GM12878 (cell line): ENCODE data around the gene CCDC195. TPM values are rescaled to one million over a fixed set of nuclear protein-coding genes. Genes with fewer than 3 reads are reported as not detected.

Source experiments
- ATF2 ChIP-seq: IDR thresholded peaks from 2 replicates; pipeline ENCODE4 v1.6.1; 2012; ENCODE audit warnings: low read length, inconsistent platforms
- BHLHE40 ChIP-seq, 2 experiments: fragments of 450-650 bp in 1 of 2; IDR thresholded peaks; 2 replicates each; pipeline ENCODE4 v1.6.1; 2011 to 2017; ENCODE audit warnings: low read depth in 2 of 2, borderline replicate concordance in 1 of 2, improper control_type of control experiment in 1 of 2, low read length in 1 of 2, mild to moderate bottlenecking in 1 of 2
- BMI1 ChIP-seq: fragments of 450-650 bp; IDR thresholded peaks from 2 replicates; pipeline ENCODE4 v1.6.1; 2016; ENCODE audit warnings: mild to moderate bottlenecking, moderate library complexity, borderline replicate concordance
- CHD2 ChIP-seq: IDR thresholded peaks from 2 replicates; pipeline ENCODE4 v1.6.1; 2011; ENCODE audit warnings: low read depth, low read length, improper control_type of control experiment, borderline replicate concordance
- CREB1 ChIP-seq: IDR thresholded peaks from 2 replicates; pipeline ENCODE4 v1.6.1; 2012; ENCODE audit warnings: low read depth, mild to moderate bottlenecking, inconsistent platforms
- FOS ChIP-seq: IDR thresholded peaks from 3 replicates; pipeline ENCODE4 v1.6.1; 2011; ENCODE audit warnings: borderline replicate concordance; ENCODE audit not compliant: insufficient read length; ENCODE audit errors: extremely low read depth
- IKZF1 ChIP-seq: fragments of 450-650 bp; conservative IDR thresholded peaks from 2 replicates; pipeline ENCODE4 v1.6.1; 2017; ENCODE audit warnings: antibody characterized with exemption, mild to moderate bottlenecking
- JUNB ChIP-seq: IDR thresholded peaks from 2 replicates; pipeline ENCODE4 v1.6.1; 2016; ENCODE audit warnings: antibody characterized with exemption, mild to moderate bottlenecking
- JUND ChIP-seq: IDR thresholded peaks from 2 replicates; pipeline ENCODE4 v1.6.1; 2012; ENCODE audit warnings: low read depth, mild to moderate bottlenecking, low read length, improper control_type of control experiment, moderate library complexity
- MAX ChIP-seq: IDR thresholded peaks from 2 replicates; pipeline ENCODE4 v1.6.1; 2012; ENCODE audit warnings: low read depth, low read length, improper control_type of control experiment
- MEF2B ChIP-seq: fragments of 450-650 bp; IDR thresholded peaks from 2 replicates; pipeline ENCODE4 v1.6.1; 2018; ENCODE audit warnings: mild to moderate bottlenecking, moderate library complexity; ENCODE audit not compliant: partially characterized antibody, poor library complexity, severe bottlenecking
- NFIC ChIP-seq: IDR thresholded peaks from 2 replicates; pipeline ENCODE4 v1.6.1; 2012; ENCODE audit warnings: low read depth, mild to moderate bottlenecking, inconsistent platforms, low read length, moderate library complexity
- PAX5 ChIP-seq: IDR thresholded peaks from 2 replicates; pipeline ENCODE4 v1.6.1; 2011; ENCODE audit warnings: low read depth, low read length, borderline replicate concordance
- RELB ChIP-seq: fragments of 450-650 bp; IDR thresholded peaks from 2 replicates; pipeline ENCODE4 v1.6.1; 2017; ENCODE audit warnings: low read depth, mild to moderate bottlenecking, moderate library complexity
- SMC3 ChIP-seq: IDR thresholded peaks from 2 replicates; pipeline ENCODE4 v1.6.1; 2011; ENCODE audit warnings: low read length, improper control_type of control experiment, borderline replicate concordance
- SPI1 ChIP-seq: IDR thresholded peaks from 2 replicates; pipeline ENCODE4 v1.6.1; 2011; ENCODE audit warnings: low read depth, mild to moderate bottlenecking, low read length, moderate library complexity, borderline replicate concordance; ENCODE audit not compliant: insufficient read depth
- STAT3 ChIP-seq: IDR thresholded peaks from 2 replicates; pipeline ENCODE4 v1.6.1; 2011; ENCODE audit warnings: low read depth, low read length, improper control_type of control experiment
- TAF1 ChIP-seq: IDR thresholded peaks from 2 replicates; pipeline ENCODE4 v1.6.1; 2011; ENCODE audit warnings: mild to moderate bottlenecking, low read depth, low read length, borderline replicate concordance
- TCF12 ChIP-seq: IDR thresholded peaks from 2 replicates; pipeline ENCODE4 v1.6.1; 2011; ENCODE audit warnings: low read depth, mild to moderate bottlenecking, low read length
- TCF3 ChIP-seq: IDR thresholded peaks from 2 replicates; pipeline ENCODE4 v1.6.1; 2012; ENCODE audit warnings: low read depth, mild to moderate bottlenecking, low read length, borderline replicate concordance; ENCODE audit not compliant: insufficient read depth
- TCF7 ChIP-seq: IDR thresholded peaks from 2 replicates; pipeline ENCODE4 v1.6.1; 2014; ENCODE audit warnings: antibody characterized with exemption, borderline replicate concordance
- ZBTB40 ChIP-seq: fragments of 450-650 bp; IDR thresholded peaks from 2 replicates; pipeline ENCODE4 v1.6.1; 2016; ENCODE audit warnings: mild to moderate bottlenecking, moderate library complexity, borderline replicate concordance
- ZZZ3 ChIP-seq: IDR thresholded peaks from 2 replicates; pipeline ENCODE4 v1.6.1; 2011; ENCODE audit warnings: low read depth; ENCODE audit not compliant: control insufficient read depth, insufficient read length
- polyA plus RNA-seq, 11 experiments: library from polyadenylated mRNA; depleted of rRNA in 4 of 11; unstranded in 6 of 11; stranded (reverse) in 5 of 11; fragments of >200 nt; fragmentation: Nextera tagmentation in 4 of 11; fragmentation: Illumina TruSeq in 1 of 11; extraction: Ambion mirVana in 4 of 11; extraction: Trizol in 1 of 11; gene quantifications; 1 replicate in 1 of 11; 2 replicates in 10 of 11; pipeline versions ENCODE4 v1.2.1 to v1.2.3, GENCODE V29; 2011 to 2016; ENCODE audit warnings: inconsistent platforms in 2 of 11, missing spikeins in 2 of 11, low read depth in 1 of 11
- total RNA-seq, 4 experiments: library from RNA; depleted of rRNA in 3 of 4; stranded (reverse); fragments of >200 nt in 3 of 4; fragmentation: Illumina TruSeq in 1 of 4; extraction: Trizol in 1 of 4; gene quantifications; 2 replicates each; pipeline versions ENCODE4 v1.2.1 to v1.2.3, GENCODE V29; 2013 to 2021

Gene CCDC195
- total and polyA plus RNA-seq, 10 of the 15 experiments (the other 5 are each of a cell fraction or from before 2014, with no cell fraction given), result not detected

GRCh38 chr2:224666951-224667553 is 49.1 kb downstream of the CCDC195 start (continued):
- peak; percentile 62; the same call in 1 of the 2 replicates for TF ChIP-seq CHD2
- peak; percentile 93 for TF ChIP-seq ATF2
- TF ChIP-seq FOS, result no peak
- peak; percentile 88 for TF ChIP-seq MEF2B
- TF ChIP-seq RELB, result peak; percentile 90
- TF ChIP-seq ZZZ3, result no peak
- no peak for TF ChIP-seq MAX
- peak; percentile 88 for TF ChIP-seq JUNB
- peak; percentile 94 for TF ChIP-seq NFIC
- no peak for TF ChIP-seq TAF1
- peak; percentile 78 for TF ChIP-seq SPI1
- TF ChIP-seq STAT3, result 0 out of 2 replicates have a peak, but pooled peaks have one; percentile 72
- TF ChIP-seq BHLHE40 (IDR thresholded peaks at IDR 0.05; ENCODE audit: borderline replicate concordance in 1 of 2, low read depth in 2 of 2, low read length in 1 of 2), result peak; percentile 42 to 45; a peak in 1 of 4 replicates
- peak; percentile 71; the same call in 1 of the 2 replicates for TF ChIP-seq TCF7
- TF ChIP-seq BMI1, result peak; percentile 89
- no peak for TF ChIP-seq SMC3
- peak; percentile 78; the same call in 1 of the 2 replicates for TF ChIP-seq TCF12
- TF ChIP-seq CREB1, result peak; percentile 72
- TF ChIP-seq ZBTB40, result no peak
- 0 out of 2 replicates have a peak, but pooled peaks have one; percentile 8 for TF ChIP-seq JUND
- peak; percentile 83 for TF ChIP-seq IKZF1
- TF ChIP-seq TCF3, result peak; percentile 86; the same call in 1 of the 2 replicates
- peak; percentile 94 for TF ChIP-seq PAX5
